NCI-H187 treated with DMSO at 0.1 percent for 48 hours (cell line): ENCODE measurements around the gene FLT1.

Experiments
- DNase-seq: peaks from one replicate; lab custom pipeline; 2025; lab: John Stamatoyannopoulos, UW

Gene FLT1

DNA sequence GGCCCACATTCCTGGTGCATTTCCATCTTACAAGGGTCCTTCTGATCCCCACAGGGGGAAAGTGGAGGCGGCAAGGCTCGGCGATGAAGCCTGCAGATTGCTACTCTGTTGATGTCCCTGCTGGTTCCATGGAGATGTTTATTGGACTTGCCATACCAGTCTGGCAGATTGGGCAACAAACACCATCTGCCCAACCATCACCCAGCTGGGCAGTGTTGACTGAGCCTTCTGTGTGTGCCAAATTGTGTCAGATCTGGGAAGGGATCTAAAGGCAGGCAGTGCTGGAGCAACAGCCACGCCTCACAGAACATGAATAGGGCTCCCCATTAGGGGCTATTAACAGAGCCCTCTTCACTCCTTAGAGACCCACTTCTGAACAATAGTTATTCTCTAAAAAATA lies 35.0 kb downstream of the FLT1 start:
- no peak for DNase-seq

DNA sequence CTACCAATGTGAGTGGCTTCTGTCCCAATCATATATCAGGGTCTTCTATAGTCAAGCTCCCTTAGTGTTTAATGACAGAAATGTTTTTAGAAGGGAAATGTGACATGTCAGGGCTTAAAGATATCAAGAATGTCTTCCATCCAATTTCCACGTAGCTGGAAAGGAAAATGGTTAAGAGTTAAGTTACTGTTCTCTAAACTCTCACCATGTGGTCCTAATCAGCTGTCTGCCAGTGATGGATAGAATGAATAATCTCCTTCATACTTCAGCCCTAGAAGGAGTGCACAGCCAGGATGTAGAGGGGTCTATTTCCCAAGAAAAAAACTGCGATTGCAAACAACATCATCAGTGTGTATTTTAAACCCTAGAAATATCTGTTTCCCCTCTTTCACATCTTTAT lies 36.3 kb downstream of the FLT1 start:
- no peak for DNase-seq

DNA sequence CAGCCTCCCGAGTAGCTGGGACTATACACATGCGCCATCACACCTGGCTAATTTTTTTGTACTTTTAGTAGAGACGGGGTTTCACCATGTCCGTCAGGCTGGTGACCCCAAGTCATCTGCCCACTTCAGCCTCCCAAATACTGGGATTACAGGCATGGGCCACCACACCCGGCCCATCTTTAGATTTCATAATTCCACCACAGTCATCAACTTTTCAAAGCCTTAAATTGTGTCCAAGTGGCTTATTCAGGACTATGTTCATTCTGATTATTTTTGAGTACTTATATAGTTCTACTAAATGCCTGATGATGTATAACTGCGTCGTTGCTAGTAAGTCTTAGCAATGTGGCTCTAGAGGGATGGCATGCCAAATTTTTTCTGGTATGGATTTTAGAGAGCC lies 36.9 kb downstream of the FLT1 start:
- DNase-seq: no peak

DNA sequence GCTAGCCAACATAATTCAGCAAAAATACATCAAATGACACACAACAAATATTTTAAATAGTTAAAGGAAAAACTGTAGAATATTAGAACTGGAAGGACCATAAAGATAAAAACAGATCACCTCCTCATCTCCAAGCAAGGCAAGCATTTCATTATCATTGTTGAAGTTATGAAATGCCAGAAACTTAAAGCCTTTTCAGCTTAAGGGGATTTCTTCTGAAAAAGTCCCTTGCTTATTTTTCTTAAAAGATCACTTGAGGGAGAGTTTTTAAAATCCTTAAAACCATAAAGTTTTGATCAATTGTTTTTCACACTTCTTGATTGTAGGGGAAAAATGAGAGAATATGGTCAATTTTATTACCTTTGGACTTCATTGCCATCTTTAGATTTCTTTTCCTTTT lies 37.4 kb downstream of the FLT1 start:
- no peak for DNase-seq

DNA sequence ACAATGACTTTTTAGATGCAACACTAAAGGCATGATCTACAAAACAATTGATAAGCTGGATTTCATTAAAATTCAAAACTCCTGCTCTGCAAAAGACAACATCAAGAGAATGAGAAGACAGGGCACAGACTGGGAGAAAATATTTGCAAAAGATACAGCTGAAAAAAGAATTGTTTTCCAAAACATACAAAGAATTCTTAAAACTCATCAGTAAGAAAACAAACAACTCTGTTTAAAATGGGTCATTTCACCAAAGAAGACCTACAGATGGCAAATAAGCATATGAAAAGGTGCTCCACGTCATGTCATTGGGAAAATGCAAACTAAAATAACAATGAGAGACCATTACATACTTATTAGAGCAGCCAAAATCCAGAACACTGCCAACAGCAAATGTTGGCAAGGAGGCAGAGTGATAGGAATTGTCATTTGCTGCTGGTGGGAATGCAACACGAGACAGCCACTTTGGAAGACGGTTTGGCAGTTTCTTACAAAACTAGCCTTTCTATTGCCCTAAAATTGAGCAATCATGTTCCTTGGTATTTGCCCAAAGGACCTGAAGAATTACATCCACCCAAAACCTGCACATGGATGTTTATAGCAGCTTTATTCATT lies 39.2 kb downstream of the FLT1 start:
- no peak for DNase-seq

DNA sequence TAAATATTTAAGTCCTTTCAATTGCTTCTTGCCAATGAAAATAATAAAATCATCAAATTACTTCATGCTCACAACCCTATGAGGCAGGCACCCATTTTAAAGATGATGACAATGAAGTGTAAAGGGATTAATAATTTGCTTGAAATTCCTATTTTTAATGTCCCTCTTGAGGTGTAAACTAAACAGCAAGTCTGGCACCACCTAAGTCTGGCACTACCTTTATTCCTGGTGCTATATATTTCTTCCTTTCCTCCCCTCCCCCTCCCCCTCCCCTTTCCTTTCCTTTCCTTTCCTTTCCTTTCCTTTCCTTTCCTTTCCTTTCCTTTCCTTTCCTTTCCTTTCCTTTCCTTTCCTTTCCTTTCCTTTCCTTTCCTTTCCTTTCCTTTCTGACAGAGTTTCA lies 42.2 kb downstream of the FLT1 start:
- no peak for DNase-seq

DNA sequence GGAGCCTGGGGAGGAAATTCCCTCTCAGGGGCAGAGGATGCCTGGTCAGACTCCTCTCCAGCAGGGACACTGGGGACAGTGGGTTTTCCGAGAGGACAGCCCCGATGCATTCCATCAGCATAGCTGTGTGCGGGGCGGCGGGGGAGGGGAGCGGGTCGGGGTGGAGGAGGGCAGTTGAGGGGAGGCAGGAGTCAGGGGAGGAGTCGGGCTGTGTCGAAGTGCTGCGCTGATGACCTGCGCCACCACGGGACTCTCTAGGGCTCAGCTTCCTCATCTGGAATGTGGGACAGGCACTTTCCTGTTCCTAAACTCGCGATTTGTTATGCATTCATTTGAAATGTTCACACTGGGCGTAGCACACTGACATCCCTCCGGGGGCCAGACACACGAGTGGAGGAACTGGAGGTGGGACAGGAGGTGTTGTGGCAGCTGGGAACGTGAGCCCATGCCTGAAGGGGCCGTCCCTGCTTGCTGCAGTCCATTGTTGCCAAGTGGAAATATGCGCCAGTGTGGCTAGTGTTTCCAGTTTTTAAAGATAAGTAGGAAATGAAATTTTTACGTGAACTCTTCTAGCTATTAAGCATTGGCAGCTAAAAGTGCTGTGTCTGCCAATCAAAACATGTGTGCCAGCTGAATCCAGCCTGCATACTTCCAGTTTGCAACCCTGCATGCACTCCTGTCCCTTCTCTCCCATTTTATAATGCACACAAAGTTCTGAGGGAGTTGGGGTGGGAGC lies 43.3 kb downstream of the FLT1 start:
- DNase-seq: no peak

DNA sequence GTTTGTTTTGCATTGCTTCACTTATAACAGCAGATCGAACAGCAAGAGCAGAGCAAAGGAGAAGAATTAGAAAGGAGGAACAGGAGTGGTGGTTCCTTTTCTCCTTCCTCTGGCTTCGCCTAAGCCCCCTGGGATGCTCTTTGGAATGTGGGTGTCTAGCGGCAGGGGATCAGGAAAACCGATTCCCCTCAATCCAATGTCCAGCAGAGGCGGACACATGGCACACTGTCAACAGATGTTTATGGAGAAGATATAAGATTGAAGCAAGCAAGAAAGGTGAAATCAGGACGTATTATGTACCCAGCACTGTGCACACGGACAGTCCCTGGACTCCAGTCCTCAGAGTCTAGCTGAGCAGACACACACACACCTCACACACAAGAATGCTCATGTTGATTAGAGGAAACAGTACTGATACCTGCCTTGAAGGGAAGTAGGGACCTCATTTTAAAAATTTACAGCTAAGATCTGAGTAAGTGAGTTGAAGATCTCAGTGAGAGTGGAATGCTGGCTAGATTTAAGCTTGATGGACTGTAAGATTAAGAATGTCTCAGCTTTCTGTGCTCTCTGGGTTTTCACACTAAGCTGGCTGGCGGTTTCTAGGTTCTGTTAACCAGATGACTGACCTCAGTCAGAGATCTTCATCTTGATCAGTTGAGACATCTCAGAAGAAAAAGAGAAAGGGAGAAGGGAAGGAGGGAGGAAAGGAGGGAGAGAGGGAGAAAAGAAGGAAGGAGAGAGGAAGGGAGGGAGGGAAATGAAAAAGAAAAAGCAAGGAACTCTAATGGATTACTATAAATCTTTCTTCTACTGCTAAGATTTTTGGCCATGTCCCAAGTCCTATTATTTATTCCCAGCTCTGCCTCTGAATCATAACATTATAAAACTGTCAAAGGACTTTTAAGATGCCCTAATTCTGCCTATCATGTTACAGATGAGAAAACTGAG lies 44.8 kb downstream of the FLT1 start:
- DNase-seq: no peak

DNA sequence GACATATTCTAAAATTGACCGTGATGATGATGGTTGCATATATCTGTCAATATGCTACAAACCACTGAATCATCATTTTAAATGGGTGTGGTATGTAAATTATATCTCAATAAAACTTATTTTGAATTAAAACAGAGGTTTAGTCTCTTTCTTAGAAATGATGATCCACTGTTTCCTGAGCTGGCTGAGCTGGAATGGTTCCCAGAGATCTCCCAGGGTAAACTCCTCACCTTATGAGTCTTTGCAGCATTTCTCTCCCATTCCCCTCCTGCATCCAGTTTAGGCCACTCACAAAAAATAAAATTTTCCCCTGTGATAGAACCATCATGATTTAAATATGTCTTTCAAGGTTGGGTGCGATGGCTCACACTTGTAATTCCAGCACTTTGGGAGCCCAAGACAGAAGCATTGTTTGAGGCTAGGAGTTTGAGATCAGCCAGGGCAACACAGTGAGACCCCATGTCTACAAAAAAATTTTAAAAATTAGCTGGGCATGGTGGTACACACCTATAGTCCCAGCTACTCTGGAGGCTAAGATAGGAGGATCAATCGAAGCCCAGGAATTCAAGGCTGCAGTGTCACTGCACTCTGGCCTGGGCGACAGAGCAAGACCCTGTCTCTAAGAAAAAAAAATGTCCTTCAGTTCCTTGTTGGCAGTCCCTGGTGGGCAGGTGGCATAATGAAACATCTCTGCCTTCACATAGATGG lies 46.1 kb downstream of the FLT1 start:
- no peak for DNase-seq

DNA sequence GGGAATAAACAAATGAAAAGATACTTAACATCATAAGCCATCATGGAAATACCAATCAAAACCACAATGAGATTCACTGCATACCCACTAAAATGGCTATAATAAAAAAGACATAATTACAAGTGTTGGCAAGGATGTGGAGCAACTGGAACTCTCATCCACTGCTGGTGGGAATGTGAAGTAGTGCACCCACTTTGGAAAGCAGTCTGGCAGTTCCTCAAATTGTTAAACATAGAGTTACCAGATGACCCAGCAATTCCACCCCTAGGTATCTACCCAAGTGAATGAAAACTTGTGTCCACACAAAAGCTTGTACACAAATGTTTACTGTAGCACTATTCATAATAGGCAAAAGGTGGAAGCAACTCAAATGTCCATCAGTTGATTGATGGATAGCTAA lies 46.9 kb downstream of the FLT1 start:
- DNase-seq: no peak

DNA sequence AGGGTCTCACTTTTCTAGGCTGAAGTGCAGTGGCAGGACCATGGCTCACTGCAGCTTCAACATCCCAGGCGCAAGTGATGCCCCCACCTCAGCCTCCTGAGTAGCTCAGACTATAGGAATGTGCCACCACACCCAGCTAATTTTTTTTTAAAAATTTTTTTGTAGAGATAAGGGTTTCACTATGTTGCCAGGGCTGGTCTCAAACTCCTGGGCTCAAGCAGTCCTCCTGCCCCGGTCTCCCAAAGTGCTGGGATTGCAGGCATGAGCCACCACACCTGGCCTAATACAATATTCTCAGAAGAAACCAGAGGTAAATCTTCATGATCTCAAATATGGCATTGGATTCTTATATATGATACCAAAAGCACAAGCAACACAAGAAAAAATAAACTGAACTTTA lies 47.7 kb downstream of the FLT1 start:
- DNase-seq: no peak

DNA sequence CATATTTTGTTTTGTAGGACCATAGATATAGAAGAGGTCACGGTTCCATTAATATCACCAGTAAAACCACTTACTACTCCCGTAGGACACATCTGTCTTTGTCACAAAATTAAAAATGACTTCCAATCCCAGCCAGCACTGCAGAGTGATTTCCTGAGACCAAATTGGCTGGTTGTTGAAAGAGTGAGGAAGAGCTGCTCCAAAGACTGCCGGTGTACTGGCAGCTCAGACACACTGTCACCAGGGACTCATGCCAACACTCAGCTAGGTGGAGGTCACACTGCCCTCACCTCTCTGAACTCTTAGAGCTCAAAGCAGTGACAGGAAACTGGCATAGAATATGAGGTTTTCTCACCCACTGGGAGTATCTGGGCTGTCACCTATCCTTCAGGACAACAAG lies 52.1 kb downstream of the FLT1 start:
- no peak for DNase-seq

DNA sequence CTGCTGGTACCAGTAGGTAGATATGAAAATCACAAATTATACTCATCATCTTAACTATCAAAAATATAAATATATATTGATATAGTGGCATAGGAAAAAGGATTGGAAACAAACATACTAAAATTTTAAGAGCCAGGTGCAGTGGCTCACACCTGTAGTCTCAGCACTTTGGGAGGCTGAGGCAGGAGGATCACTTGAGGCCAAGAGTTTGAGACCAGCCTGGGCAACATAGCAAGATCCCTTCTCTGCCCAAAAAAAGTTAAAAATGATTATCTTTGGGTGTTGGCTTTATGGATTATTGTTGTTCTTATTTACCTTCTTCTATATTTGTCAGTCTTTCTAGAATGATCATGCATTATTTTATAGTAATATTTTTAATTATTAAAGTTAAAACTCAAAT lies 53.4 kb downstream of the FLT1 start:
- DNase-seq: no peak

DNA sequence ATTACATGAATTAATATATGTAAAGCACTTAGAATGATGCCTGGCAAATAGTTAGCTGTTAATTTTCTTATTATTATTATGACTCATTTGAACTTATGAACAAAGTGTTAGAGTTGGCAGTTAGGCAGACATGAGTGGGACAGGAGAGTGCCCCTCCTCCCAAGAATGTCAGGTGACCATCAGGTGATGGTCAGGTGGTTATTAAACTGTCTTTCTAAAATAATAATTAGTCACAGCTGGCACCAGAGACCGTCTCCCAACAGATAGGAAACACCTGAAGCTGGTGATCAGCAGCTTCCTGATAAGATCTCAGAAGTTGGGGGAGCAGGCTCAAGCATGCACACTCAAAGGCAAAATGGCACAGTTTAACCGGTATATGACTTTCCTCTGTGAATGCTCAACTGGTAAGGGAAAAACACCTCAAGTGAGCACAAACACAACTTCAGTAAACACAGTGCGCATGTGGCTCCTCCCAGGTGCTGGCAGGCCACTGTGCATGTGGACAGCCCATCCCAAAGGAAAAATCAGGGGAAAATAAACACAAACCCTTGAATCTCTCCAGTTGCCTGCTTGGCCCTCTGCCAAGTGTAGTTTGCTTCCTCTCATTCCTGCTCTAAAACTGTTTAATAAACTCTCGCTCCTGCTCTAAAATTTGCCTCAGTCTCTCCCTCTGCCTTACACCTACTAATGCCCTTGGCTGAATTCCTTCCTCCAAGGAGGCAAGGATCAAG lies 54.0 kb downstream of the FLT1 start:
- DNase-seq: no peak

DNA sequence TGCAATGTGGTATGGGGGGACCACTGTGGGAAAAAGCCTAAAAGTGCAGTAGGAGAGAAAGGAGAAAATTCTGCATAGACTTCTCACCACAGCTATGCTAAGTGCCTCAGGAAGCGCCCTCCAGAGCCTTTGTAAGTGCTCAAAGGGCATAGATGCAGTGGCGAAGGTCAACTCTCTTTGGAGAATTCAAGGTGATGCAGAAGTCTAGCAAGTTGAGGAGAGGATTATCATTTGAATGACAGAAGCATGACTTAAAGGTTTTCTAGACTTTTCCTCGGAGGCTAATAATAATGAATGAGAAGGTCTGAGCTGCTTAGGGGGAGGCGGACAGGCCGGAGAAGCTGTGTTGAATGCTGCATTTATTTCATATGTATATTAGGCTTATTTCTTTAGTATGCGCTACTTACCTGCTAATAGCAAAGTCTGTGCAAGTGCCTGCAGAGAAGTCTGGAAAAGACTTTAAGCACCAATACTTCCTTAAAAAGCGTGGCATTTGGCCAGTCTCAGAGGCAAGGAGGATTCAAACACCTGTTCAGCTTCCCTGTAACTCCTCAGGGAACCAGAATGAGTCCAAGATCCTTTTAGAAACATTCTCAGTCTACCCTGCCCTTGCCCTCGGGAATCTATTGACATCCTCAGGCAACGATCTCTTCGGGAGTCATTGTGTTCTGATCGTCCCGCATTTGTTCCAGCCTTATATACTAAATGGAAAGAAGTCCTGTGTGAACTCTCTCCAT lies 56.2 kb downstream of the FLT1 start:
- no peak for DNase-seq

DNA sequence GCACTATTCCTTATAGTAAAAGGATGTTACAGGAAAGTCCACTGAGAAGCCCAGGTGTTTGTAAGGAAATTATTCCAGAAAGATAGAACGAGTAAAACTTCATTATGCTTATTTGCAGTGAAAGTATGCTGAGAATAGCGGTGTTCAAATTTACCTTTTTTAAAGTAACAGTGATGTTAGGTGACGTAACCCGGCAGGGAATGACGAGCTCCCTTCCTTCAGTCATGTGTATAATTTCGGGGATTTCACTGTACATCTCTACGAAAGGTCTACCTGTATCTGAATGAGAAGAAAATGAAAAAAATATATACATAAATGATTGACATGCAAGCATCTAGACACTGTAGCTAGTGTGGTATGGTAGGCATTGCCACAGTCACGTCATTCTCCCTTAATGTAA lies 56.9 kb downstream of the FLT1 start:
- DNase-seq: no peak

DNA sequence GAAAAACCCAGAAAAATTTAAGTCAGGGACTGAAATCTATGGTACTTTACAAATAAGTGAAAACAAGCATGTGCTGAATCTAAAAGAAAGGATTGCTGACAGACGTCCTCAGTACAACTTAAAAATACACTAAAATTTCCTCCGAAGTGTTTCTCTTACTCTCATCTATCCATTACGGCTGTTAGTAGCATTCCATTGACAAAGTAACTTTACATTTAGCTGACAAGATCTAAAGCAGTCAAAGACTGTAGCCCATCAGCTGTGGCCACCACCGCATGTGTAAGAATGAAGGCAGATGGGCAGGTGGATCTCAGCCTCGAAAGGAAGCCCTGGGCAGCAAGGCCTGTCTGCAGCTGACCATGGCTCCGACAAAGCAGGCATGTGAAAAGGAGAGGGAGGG lies 59.0 kb downstream of the FLT1 start:
- no peak for DNase-seq

DNA sequence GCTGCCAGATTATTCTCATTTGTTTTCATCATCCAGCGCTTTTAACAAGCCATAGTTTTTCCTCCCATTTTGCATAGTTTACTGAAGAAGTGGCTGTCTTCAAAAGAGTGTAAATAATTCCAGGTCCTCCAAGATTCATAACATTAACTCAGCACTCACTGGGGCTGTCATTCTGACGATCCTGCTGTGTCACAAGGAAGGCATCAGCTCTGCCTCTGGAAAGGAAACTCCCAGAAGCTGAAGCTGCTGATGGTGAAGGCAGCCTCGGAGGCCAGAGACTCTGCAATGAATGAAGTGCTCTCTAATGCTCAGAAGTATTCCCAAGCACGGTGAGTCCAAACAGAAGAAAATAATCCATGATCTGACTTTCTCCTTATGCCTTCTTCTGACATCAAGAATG lies 60.0 kb downstream of the FLT1 start:
- DNase-seq: no peak

DNA sequence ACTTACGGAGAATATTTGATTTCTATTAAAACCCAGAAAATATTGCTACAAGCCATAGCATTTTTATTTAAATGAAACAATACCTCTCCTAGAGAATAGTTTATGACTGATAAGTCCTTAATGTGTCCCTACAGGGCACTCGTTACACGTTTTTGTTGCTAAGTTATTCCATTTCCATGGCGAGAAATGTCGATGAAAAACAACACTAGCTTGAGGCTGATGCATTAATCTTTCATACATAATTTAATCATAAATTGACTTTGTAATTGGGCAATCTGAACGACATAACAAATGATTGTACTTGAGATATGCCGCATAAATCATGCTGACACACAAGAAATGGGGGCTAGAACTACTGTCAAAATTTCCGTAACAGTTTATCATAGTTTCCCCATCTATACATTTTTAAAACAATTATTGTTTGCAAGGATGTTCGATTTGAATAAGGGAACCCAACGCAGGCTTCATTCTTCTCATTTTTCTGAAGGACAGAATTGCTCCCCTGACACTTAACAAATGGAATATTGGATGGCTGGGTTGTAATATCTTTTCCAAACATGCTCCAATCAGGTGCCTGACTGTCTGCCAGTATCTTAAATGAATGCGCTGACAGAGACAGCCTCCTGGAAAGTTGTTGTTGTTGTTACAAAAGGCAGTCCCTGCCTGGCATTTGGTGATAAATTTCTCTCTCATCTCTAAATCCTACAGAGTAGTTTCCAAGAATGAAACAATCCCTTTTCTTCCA lies 61.9 kb downstream of the FLT1 start:
- no peak for DNase-seq

DNA sequence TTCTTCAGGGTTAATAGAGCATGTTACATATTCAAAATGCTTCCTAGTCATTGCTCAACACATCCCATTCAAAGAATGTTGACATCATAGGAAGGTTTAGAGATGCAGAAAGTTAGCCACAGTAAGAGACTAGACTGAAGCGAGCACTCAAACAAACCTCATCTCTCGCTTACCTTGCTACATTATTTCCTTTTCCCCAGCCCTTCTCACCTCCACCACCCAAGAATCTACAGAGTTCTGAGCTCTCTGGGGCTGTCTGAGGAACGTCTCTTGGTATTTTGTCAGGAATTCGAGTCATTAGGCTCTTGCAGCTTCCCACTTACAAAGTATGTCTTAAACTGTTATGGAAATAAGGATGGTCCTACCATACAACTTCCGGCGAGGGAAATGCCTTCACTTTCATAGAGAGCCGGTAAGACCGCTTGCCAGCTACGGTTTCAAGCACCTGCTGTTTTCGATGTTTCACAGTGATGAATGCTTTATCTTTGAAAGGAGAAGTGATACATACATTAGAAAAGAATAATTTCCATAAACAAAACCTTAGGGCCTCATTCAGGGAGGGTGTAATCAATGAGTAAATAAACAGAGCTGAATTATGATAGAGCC lies 65.1 kb downstream of the FLT1 start:
- DNase-seq: no peak
